HFFc6 (cell line): Measurements from ENCODE around the gene CYBRD1. TPM values are rescaled to one million over a fixed set of nuclear protein-coding genes. Genes with fewer than 3 reads are reported as not detected.
"Not testable (repeated sequence)": the region's sequence is repeated elsewhere in the genome, so short reads cannot be mapped to it uniquely, and the experiment has no call there.

Experiments
- DNase-seq: peaks from one replicate; pipeline ENCODE4 v3.0.0-alpha.2; 2018
- H3K27ac Mint-ChIP-seq: 2 replicates; pipeline ENCODE4 v1.8.0; 2020; ENCODE audit warnings: mild to moderate bottlenecking, mixed read lengths
- H3K27me3 Mint-ChIP-seq: 2 replicates; pipeline ENCODE4 v1.8.0; 2021; ENCODE audit warnings: mild to moderate bottlenecking, moderate library complexity, mixed read lengths; ENCODE audit not compliant: insufficient read depth
- H3K36me3 Mint-ChIP-seq: 2 replicates; pipeline ENCODE4 v1.8.0; 2021; ENCODE audit warnings: low read depth, mixed read lengths
- H3K4me1 Mint-ChIP-seq: 2 replicates; pipeline ENCODE4 v1.8.0; 2020; ENCODE audit warnings: low read depth, mixed read lengths
- H3K4me3 Mint-ChIP-seq: 2 replicates; pipeline ENCODE4 v1.8.0; 2020; ENCODE audit warnings: mild to moderate bottlenecking, moderate library complexity, mixed read lengths
- H3K9me3 Mint-ChIP-seq: 2 replicates; pipeline ENCODE4 v1.8.0; 2020; ENCODE audit warnings: mild to moderate bottlenecking, mixed read lengths
- total RNA-seq, 6 experiments: library from RNA; stranded (reverse); fragmentation: NEBNext Ultra II Directional; extraction: Animal tissue kit (Norgen Biotek cat#: 25700); gene quantifications; 2 replicates in 1 of 6; 3 replicates in 5 of 6; pipeline ENCODE4 v1.2.3, GENCODE V29; 2021
- TF ChIP-seq, protein P1 (sequence below): fragments of 200-600 bp; sonication (generic); IDR thresholded peaks from 2 replicates; pipeline ENCODE4 v1.5.0; 2021; ENCODE audit warnings: antibody characterized with exemption, mild to moderate bottlenecking

The CYBRD1 gene
- total RNA-seq, 6 experiments from 2014 or later: 108 to 141 (median 131) TPM

DNA sequence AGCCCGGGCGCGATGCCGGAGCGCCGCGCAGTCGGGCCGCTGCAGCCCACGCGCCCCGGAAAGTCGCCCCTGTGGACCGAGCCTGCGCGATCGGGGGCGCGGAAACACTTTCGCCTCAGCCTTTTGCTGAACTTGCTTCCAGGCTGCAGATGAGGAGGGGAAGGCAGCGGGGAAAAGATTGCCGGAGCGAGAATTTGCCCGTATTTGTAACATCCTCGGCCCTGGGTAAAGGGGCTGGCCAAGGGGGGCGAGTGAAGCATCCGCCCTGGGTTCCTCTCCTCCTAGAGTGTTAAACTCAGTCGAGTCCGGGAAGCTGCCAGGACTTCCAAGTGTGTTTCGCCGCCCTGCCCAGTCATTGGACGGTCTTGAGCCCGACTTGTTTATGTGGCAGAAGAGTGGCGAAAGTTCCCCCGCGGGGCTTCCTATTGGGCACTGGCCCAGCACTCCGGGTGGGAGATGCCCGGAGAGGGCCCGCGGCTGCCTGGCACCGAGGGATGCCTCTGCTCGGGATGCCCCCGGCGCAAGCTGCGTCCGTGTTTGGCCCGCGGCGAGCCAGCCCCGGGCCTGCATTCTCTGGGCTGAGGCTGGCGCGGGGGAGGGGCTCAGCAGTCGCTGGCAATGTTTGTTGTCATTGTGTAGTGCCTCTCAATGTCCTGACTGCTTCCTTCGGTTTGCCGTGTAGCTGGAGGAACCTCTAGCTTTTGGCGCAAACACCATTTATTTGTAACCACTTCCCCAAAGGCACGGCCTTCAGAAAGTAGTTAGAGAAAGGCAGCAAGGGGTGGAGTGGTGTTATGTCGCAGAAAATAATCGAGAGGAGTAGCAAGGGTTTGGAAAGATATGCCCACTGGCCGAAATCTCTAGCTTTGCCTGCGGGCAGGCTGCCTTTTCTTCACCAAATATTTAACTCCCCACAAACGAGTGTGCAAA lies 1.1 kb downstream of the CYBRD1 start:
- peak overlapping the region; percentile 94 for H3K27ac Mint-ChIP-seq
- TF ChIP-seq, protein P1, sequence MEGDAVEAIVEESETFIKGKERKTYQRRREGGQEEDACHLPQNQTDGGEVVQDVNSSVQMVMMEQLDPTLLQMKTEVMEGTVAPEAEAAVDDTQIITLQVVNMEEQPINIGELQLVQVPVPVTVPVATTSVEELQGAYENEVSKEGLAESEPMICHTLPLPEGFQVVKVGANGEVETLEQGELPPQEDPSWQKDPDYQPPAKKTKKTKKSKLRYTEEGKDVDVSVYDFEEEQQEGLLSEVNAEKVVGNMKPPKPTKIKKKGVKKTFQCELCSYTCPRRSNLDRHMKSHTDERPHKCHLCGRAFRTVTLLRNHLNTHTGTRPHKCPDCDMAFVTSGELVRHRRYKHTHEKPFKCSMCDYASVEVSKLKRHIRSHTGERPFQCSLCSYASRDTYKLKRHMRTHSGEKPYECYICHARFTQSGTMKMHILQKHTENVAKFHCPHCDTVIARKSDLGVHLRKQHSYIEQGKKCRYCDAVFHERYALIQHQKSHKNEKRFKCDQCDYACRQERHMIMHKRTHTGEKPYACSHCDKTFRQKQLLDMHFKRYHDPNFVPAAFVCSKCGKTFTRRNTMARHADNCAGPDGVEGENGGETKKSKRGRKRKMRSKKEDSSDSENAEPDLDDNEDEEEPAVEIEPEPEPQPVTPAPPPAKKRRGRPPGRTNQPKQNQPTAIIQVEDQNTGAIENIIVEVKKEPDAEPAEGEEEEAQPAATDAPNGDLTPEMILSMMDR: no peak
- H3K4me3 Mint-ChIP-seq: peak overlapping the region; percentile 96
- no peaks in the 10 kb centered on the region for H3K27me3 Mint-ChIP-seq
- H3K9me3 Mint-ChIP-seq: no peaks in the 10 kb centered on the region
- peaks cover 7% of the 10 kb centered on the region for H3K36me3 Mint-ChIP-seq
- peak; percentile 65 for DNase-seq
- H3K4me1 Mint-ChIP-seq: peaks cover 36% of the 10 kb centered on the region

DNA sequence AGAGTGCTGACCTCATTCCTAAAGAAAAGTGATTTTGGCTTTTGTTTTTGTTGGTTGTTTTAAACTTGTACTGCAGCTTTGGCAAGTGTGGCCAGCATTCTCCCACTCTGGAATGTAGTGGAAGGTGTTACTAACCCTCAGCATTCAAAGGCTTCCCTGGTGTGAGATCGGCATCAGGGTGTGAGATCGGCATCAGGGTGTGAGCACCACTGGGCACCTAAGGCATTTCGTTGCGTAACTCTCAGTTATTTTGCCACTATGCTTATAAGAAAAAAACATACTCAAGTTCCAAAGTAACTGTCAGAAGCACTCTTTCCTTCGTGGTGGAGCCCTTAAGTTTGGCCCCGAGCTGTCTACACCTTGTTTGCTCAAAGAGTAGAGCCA lies 1.7 kb downstream of the CYBRD1 start:
- Mint-ChIP-seq H3K9me3 (no peaks in the 10 kb centered on the region), H3K36me3 (peaks cover 14% of the 10 kb centered on the region), H3K27ac (peak overlapping the region; percentile 94), H3K4me1 (peaks cover 36% of the 10 kb centered on the region), H3K4me3 (peak overlapping the region; percentile 96), H3K27me3 (no peaks in the 10 kb centered on the region)
- DNase-seq: no peak
- TF ChIP-seq, protein P1: no peak

DNA sequence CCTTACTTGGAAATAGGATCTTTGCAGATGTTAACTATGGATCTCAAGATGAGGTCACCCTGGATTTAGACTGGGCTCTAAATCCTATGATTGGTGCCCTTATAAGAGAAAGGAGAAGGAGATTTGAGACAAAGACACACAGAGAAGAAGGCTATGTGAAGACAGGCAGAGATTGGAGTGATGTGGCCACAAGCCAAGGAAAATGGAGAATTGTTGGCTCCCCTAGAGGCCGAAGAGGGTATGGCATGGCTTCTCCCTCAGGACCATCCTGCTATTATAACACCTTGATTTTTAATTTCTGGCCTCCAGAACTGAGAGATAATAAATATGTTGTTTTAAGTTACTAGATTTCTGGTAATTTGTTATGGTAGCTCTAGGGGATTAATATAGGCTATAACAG lies 7.6 kb downstream of the CYBRD1 start:
- Mint-ChIP-seq H3K27me3 (no peaks in the 10 kb centered on the region), H3K27ac (peak overlapping the region; percentile 24; the same call in 1 of the 2 replicates), H3K9me3 (peaks cover 4% of the 10 kb centered on the region; the same call in 1 of the 2 replicates), H3K4me3 (peak overlapping the region; percentile 43), H3K4me1 (peaks cover 55% of the 10 kb centered on the region), H3K36me3 (peaks cover 28% of the 10 kb centered on the region)
- TF ChIP-seq, protein P1: peak; percentile 79
- DNase-seq: no peak

DNA sequence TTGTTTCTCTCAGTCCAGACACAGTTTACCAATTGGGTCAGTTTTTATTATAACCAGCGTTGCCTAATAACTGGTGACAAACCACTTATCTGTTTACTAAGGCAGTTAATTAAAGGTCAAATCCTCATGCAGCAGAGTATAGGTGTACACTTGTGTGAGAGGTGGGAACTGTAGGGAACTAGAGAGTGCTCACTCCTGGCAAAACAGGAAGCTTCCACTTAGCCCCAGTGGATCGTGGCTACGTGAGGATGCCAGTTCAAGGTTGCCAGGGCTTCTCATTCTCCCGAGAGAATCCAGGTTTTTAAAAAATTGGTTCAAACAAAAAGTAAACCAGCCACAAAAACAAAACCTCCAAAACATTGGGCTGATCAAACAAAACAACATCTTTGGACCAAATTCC lies 8.1 kb downstream of the CYBRD1 start:
- H3K4me3 Mint-ChIP-seq: peak overlapping the region; percentile 85
- TF ChIP-seq, protein P1: no peak
- H3K27me3 Mint-ChIP-seq: no peaks in the 10 kb centered on the region
- peaks cover 50% of the 10 kb centered on the region for H3K4me1 Mint-ChIP-seq
- H3K9me3 Mint-ChIP-seq: peaks cover 4% of the 10 kb centered on the region; the same call in 1 of the 2 replicates
- H3K36me3 Mint-ChIP-seq: peaks cover 24% of the 10 kb centered on the region
- no peak for DNase-seq
- H3K27ac Mint-ChIP-seq: peak overlapping the region; percentile 24

DNA sequence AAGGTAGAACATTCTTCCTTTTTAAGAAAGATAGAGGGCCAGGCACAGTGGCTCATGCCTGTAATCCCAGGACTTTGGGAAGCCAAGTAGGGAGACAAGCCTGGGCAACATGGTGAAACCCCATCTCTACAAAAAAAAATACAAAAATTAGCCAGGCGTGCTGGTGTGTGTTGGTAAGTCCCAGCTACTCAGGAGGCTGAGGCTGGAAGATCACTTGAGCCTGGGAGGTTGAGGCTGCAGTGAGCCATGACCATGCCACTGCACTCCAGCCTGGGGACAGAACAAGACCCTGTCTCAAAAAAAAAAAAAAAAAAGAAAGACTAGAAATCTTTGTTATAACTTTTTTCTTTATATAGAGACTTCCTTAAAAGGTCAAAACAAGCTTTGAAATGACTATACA lies 8.6 kb downstream of the CYBRD1 start:
- H3K27ac Mint-ChIP-seq: peak overlapping the region; percentile 93; the same call in 1 of the 2 replicates
- H3K4me3 Mint-ChIP-seq: peak overlapping the region; percentile 85
- not testable (repeated sequence) for DNase-seq, H3K27me3 Mint-ChIP-seq, H3K9me3 Mint-ChIP-seq
- H3K4me1 Mint-ChIP-seq: peaks cover 48% of the 10 kb centered on the region
- H3K36me3 Mint-ChIP-seq: peaks cover 24% of the 10 kb centered on the region

DNA sequence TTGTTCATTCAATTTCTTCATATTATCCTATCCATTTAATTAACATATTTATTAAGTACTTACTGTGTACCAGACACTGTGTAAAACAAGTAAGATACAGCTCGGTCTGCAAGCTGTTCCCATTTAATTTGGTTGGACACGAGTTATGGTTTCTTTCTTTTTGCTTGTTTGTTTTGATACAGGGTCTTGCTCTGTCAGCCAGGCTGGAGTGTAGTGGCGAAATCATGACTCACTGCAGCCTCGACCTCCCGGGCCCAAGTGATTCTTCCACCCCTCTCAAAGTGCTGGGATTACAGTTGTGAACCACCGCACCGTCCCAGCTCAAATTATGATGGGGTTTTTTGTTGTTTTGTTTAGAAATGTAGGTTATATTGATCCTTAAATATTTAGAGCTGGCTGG lies 9.0 kb downstream of the CYBRD1 start:
- H3K27me3 Mint-ChIP-seq: no peaks in the 10 kb centered on the region; the same call in 1 of the 2 replicates
- peaks cover 48% of the 10 kb centered on the region for H3K4me1 Mint-ChIP-seq
- peaks cover 24% of the 10 kb centered on the region for H3K36me3 Mint-ChIP-seq
- H3K9me3 Mint-ChIP-seq: peaks cover 4% of the 10 kb centered on the region; the same call in 1 of the 2 replicates
- peak; percentile 60 for DNase-seq
- H3K27ac Mint-ChIP-seq: peak overlapping the region; percentile 93
- peak overlapping the region; percentile 85 for H3K4me3 Mint-ChIP-seq
- TF ChIP-seq, protein P1: no peak
